Liver (tissue), 3 donors: ENCODE results near the gene TMEM131.

Source experiments
- ATF3 ChIP-seq: IDR thresholded peaks from 2 replicates; pipeline ENCODE4 v1.6.1; 2016; ENCODE audit warnings: antibody characterized with exemption
- EGR1 ChIP-seq, 2 donors: IDR thresholded peaks; 2 replicates each; pipeline ENCODE4 v1.6.1; 2016 to 2018; ENCODE audit warnings: antibody characterized with exemption in 2 of 2, low read depth in 2 of 2
- GABPA ChIP-seq, 2 donors: IDR thresholded peaks in 1 of 2; conservative IDR thresholded peaks in 1 of 2; 2 replicates each; pipeline ENCODE4 v1.6.1; 2016; ENCODE audit warnings: antibody characterized with exemption in 2 of 2, mild to moderate bottlenecking in 1 of 2, moderate library complexity in 1 of 2
- JUND ChIP-seq, 2 donors: IDR thresholded peaks; 2 replicates each; pipeline ENCODE4 v1.6.1; 2016; ENCODE audit warnings: antibody characterized with exemption in 2 of 2
- MAX ChIP-seq: IDR thresholded peaks from 2 replicates; pipeline ENCODE4 v1.6.1; 2016; ENCODE audit warnings: antibody characterized with exemption
- RAD21 ChIP-seq, 2 donors: IDR thresholded peaks; 2 replicates each; pipeline ENCODE4 v1.6.1; 2016; ENCODE audit warnings: antibody characterized with exemption in 2 of 2, mild to moderate bottlenecking in 2 of 2
- RXRA ChIP-seq, 2 donors: IDR thresholded peaks; 2 replicates each; pipeline ENCODE4 v1.6.1; 2017 to 2018; ENCODE audit warnings: antibody characterized with exemption in 2 of 2, mild to moderate bottlenecking in 1 of 2
- SP1 ChIP-seq: IDR thresholded peaks from 2 replicates; pipeline ENCODE4 v1.6.1; 2018; ENCODE audit warnings: antibody characterized with exemption, mild to moderate bottlenecking
- TAF1 ChIP-seq: conservative IDR thresholded peaks from 2 replicates; pipeline ENCODE4 v1.6.1; 2016; ENCODE audit warnings: antibody characterized with exemption, mild to moderate bottlenecking
- YY1 ChIP-seq: IDR thresholded peaks from 2 replicates; pipeline ENCODE4 v1.6.1; 2016; ENCODE audit warnings: antibody characterized with exemption, mild to moderate bottlenecking
- ZBTB33 ChIP-seq: IDR thresholded peaks from 2 replicates; pipeline ENCODE4 v1.6.1; 2016; ENCODE audit warnings: antibody characterized with exemption
- TF ChIP-seq, protein P1 (sequence below): fragments of 150-350 bp; IDR thresholded peaks from 2 replicates; pipeline ENCODE4 v1.5.1; 2017; ENCODE audit warnings: improper control_type of control experiment, low read depth, low read length; ENCODE audit not compliant: missing input control
- TF ChIP-seq, protein P2 (sequence below): IDR thresholded peaks from 2 replicates; pipeline ENCODE4 v1.6.1; 2016; ENCODE audit warnings: antibody characterized with exemption, mild to moderate bottlenecking
- donor health status: healthy.
- donor health status: healthy.

- TF ChIP-seq, protein P1, sequence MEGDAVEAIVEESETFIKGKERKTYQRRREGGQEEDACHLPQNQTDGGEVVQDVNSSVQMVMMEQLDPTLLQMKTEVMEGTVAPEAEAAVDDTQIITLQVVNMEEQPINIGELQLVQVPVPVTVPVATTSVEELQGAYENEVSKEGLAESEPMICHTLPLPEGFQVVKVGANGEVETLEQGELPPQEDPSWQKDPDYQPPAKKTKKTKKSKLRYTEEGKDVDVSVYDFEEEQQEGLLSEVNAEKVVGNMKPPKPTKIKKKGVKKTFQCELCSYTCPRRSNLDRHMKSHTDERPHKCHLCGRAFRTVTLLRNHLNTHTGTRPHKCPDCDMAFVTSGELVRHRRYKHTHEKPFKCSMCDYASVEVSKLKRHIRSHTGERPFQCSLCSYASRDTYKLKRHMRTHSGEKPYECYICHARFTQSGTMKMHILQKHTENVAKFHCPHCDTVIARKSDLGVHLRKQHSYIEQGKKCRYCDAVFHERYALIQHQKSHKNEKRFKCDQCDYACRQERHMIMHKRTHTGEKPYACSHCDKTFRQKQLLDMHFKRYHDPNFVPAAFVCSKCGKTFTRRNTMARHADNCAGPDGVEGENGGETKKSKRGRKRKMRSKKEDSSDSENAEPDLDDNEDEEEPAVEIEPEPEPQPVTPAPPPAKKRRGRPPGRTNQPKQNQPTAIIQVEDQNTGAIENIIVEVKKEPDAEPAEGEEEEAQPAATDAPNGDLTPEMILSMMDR = no peak
- TF ChIP-seq JUND (IDR thresholded peaks at IDR 0.05) (no peak), MAX (no peak), RXRA (IDR thresholded peaks at IDR 0.05) (no peak), TAF1 (no peak), SP1 (no peak), ATF3 (no peak), EGR1 (IDR thresholded peaks at IDR 0.05; ENCODE audit: low read depth in 2 of 2) (no peak), RAD21 (IDR thresholded peaks at IDR 0.05) (no peak), GABPA (IDR thresholded peaks at IDR 0.05 in 1 of 2, conservative IDR thresholded peaks at IDR 0.05 in 1 of 2) (no peak), ZBTB33 (no peak), YY1 (no peak)
- TF ChIP-seq, protein P2, sequence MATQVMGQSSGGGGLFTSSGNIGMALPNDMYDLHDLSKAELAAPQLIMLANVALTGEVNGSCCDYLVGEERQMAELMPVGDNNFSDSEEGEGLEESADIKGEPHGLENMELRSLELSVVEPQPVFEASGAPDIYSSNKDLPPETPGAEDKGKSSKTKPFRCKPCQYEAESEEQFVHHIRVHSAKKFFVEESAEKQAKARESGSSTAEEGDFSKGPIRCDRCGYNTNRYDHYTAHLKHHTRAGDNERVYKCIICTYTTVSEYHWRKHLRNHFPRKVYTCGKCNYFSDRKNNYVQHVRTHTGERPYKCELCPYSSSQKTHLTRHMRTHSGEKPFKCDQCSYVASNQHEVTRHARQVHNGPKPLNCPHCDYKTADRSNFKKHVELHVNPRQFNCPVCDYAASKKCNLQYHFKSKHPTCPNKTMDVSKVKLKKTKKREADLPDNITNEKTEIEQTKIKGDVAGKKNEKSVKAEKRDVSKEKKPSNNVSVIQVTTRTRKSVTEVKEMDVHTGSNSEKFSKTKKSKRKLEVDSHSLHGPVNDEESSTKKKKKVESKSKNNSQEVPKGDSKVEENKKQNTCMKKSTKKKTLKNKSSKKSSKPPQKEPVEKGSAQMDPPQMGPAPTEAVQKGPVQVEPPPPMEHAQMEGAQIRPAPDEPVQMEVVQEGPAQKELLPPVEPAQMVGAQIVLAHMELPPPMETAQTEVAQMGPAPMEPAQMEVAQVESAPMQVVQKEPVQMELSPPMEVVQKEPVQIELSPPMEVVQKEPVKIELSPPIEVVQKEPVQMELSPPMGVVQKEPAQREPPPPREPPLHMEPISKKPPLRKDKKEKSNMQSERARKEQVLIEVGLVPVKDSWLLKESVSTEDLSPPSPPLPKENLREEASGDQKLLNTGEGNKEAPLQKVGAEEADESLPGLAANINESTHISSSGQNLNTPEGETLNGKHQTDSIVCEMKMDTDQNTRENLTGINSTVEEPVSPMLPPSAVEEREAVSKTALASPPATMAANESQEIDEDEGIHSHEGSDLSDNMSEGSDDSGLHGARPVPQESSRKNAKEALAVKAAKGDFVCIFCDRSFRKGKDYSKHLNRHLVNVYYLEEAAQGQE = no peak
Measured at GRCh38 chr2:98028931-98029717, 33.4 kb upstream of the TMEM131 start.
